ENCODE data around the gene SMPX. TPM values are rescaled to one million over a fixed set of nuclear protein-coding genes. Genes with fewer than 3 reads are reported as not detected.

The SMPX gene
- polyA plus RNA-seq, 1 of the 3 experiments (the other 2 are of a cell fraction) = not detected

DNA sequence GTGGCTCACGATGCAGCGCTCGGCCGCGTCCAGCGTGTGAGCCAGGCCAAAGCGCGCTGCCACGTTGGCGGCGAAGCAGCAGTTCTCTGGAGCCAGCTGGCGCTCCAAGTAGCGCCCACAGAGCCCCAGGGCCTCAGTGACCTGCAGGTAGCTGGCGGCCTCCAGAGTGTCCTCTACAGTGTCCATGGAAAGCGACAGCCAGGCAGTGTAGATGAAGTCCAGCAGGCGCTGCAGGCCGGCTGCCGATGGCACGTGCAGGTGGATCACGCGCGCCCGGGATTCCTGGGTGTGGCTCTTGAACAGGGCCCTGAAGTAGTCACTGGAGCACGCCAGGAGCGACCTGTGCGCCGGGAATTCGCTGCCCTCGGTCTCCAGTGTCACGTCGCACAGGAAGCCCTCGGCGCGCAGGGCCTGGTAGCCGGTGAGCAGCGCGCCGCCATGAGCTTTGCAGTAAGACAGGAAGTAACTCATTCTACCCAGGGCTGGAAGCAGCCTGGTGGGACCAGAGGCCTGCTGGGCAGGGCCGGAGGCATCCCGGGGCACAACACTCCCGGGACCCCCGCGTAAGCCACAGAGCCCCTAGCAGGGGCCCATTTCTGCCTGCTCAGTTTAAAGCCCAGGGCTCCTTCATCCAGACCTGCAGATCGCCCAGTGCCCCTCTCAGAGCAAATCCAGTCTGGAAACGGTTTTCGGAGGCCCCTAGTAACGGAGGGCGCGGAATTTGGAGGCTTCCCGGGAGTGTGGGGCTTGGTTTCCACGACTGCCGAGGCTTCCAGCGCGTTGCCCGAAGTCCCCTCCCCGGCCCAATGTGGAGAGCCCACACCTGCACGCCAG, 100.4 kb downstream of the SMPX start:
- Histone ChIP-seq H4K20me1 (ENCODE audit: insufficient read depth) (no peaks in the 10 kb centered on the region), H3K4me2 (no peak overlapping the region), H3K9me2 (no peaks in the 10 kb centered on the region), H3K79me2 (ENCODE audit: insufficient read depth) (no peaks in the 10 kb centered on the region), H3K4me3 (ENCODE audit: low read depth in 2 of 2, low read length in 1 of 2) (no peak overlapping the region), H3K27ac (ENCODE audit: low read depth in 2 of 2, low read length in 1 of 2) (no peak overlapping the region), H2AFZ (ENCODE audit: low read depth) (no peak overlapping the region), H3K9ac (no peak overlapping the region), H3K36me3 (replicated peaks in 1 of 2; ENCODE audit: control insufficient read depth in 1 of 2, insufficient read depth in 2 of 2, low read length in 1 of 2) (no peaks in the 10 kb centered on the region), H3K4me1 (ENCODE audit: control insufficient read depth in 1 of 2, insufficient read depth in 2 of 2, low read depth in 1 of 2, low read length in 1 of 2) (no peaks in the 10 kb centered on the region), H3K9me3 (no peaks in the 10 kb centered on the region), H3K27me3 (ENCODE audit: insufficient read depth) (no peaks in the 10 kb centered on the region), H3F3A (replicated peaks; ENCODE audit: insufficient read depth) (no peaks in the 10 kb centered on the region)
- TF ChIP-seq USF1 (IDR thresholded peaks at IDR 0.05; ENCODE audit: borderline replicate concordance, low read depth) = no peak
- TF ChIP-seq GATA2 (CRISPR knock-in tag; IDR thresholded peaks at IDR 0.05) = no peak
- TF ChIP-seq MXI1 (IDR thresholded peaks at IDR 0.05; ENCODE audit: low read depth, low read length) = no peak
- TF ChIP-seq TEAD4 (IDR thresholded peaks at IDR 0.05; ENCODE audit: borderline replicate concordance, insufficient read depth) = no peak
- TF ChIP-seq CTCF (IDR thresholded peaks at IDR 0.05) = no peak
- no peak for TF ChIP-seq MEF2A (IDR thresholded peaks at IDR 0.05; ENCODE audit: borderline replicate concordance, low read depth)
- no peak for TF ChIP-seq RCOR1 (IDR thresholded peaks at IDR 0.05; ENCODE audit: low read length)
- no peak for TF ChIP-seq SIN3A (IDR thresholded peaks at IDR 0.05; ENCODE audit: borderline replicate concordance, low read depth, low read length)
- no peak for TF ChIP-seq SMC3 (IDR thresholded peaks at IDR 0.05; ENCODE audit: low read depth, low read length)
- 71% methylated on average over 34 of the region's 57 CpGs for WGBS (ENCODE audit: low lambda C conversion rate)
- no peak for DNase-seq
- ChIA-PET CTCF (no interaction called here), POLR2A (no interaction called here)

- ChIA-PET POLR2A (no interaction called here), CTCF (no interaction called here)
- Histone ChIP-seq H2AFZ (ENCODE audit: low read depth) (no peak overlapping the region), H3K9me3 (no peaks in the 10 kb centered on the region), H3K79me2 (ENCODE audit: insufficient read depth) (no peaks in the 10 kb centered on the region), H3K27ac (ENCODE audit: low read depth in 2 of 2, low read length in 1 of 2) (no peak overlapping the region), H3K9me2 (no peaks in the 10 kb centered on the region), H4K20me1 (ENCODE audit: insufficient read depth) (no peaks in the 10 kb centered on the region), H3K36me3 (replicated peaks in 1 of 2; ENCODE audit: control insufficient read depth in 1 of 2, insufficient read depth in 2 of 2, low read length in 1 of 2) (no peaks in the 10 kb centered on the region), H3K27me3 (ENCODE audit: insufficient read depth) (no peaks in the 10 kb centered on the region), H3K4me1 (ENCODE audit: control insufficient read depth in 1 of 2, insufficient read depth in 2 of 2, low read depth in 1 of 2, low read length in 1 of 2) (no peaks in the 10 kb centered on the region), H3K9ac (no peak overlapping the region), H3F3A (replicated peaks; ENCODE audit: insufficient read depth) (no peaks in the 10 kb centered on the region), H3K4me3 (ENCODE audit: low read depth in 2 of 2, low read length in 1 of 2) (no peak overlapping the region), H3K4me2 (no peak overlapping the region)
- DNase-seq = no peak
- WGBS (ENCODE audit: low lambda C conversion rate) = 76% methylated on average over 30 of the region's 61 CpGs
- no peak for TF ChIP-seq EZH2phosphoT487 (IDR thresholded peaks at IDR 0.05; ENCODE audit: borderline replicate concordance, low read depth)
- no peak for TF ChIP-seq ELF1 (IDR thresholded peaks at IDR 0.05)
- no peak for TF ChIP-seq TCF12 (IDR thresholded peaks at IDR 0.05)
- TF ChIP-seq NRF1 (IDR thresholded peaks at IDR 0.05; ENCODE audit: low read depth, low read length) = no peak
- no peak for TF ChIP-seq RFX5 (IDR thresholded peaks at IDR 0.05; ENCODE audit: low read length)
- no peak for TF ChIP-seq POLR2AphosphoS5 (IDR thresholded peaks at IDR 0.05; ENCODE audit: low read depth, low read length)
- TF ChIP-seq REST (IDR thresholded peaks at IDR 0.05; ENCODE audit: low read depth, low read length) = no peak
- no peak for TF ChIP-seq CTCF (IDR thresholded peaks at IDR 0.05)
- no peak for TF ChIP-seq TAF1 (IDR thresholded peaks at IDR 0.05; ENCODE audit: borderline replicate concordance, low read depth, low read length)
- TF ChIP-seq SMC3 (IDR thresholded peaks at IDR 0.05; ENCODE audit: low read depth, low read length) = no peak
These were observed 101.2 kb downstream of the SMPX start for GRCh38 chrX:21656587-21657317.
